SK-N-MC (cell line): ENCODE data around the gene DHODH.

Experiments
- EZH2 ChIP-seq: fragments of 200-600 bp; sonication (generic); IDR thresholded peaks from one replicate; pipeline ENCODE4 v1.6.1; 2017; ENCODE audit warnings: antibody characterized with exemption
- FOXP2 ChIP-seq: optimal IDR thresholded peaks from 2 replicates; pipeline ENCODE3; 2011; ENCODE audit warnings: mild to moderate bottlenecking, moderate library complexity; ENCODE audit not compliant: insufficient read depth; ENCODE audit errors: extremely low read length, control extremely low read depth
- POLR2AphosphoS5 ChIP-seq: IDR thresholded peaks from 2 replicates; pipeline ENCODE4 v1.6.1; 2012; ENCODE audit warnings: mild to moderate bottlenecking, low read depth, low read length, borderline replicate concordance

DNA sequence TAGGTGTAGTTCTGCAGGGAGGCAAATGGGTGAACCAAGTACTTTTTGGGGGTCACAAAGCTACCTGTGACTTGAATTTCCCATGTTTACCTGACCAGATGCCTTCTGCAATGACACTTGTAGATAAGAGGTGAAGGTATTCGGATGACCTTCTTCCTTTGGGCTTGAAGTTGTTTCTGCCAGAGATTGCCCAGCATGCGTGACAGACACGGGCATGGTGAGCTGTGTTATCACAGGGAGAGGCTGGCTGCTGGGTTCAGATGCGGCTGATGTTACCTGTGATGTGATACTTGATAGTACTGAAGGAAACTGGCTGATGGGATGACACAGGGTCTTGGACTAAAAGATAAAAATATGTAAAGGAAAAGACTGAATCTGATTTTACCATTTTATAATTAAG is 22.4 kb upstream of the DHODH start:
- TF ChIP-seq EZH2 = no peak
- no peak for TF ChIP-seq POLR2AphosphoS5
- no peak for TF ChIP-seq FOXP2
